Stimulated activated CD4-positive, alpha-beta T cell treated with anti-CD3 and anti-CD28 coated beads, Interleukin-2, amount 100 ng/mL, for 24 hours (primary cell): ENCODE results near the gene SYNC.
"Not testable (repeated sequence)": the region's sequence is repeated elsewhere in the genome, so short reads cannot be mapped to it uniquely, and the experiment has no call there.

Experiments used
- DNase-seq, 2 donors: peaks; one replicate each; pipeline ENCODE4 v3.0.0-alpha.2; 2020

The SYNC gene

DNA sequence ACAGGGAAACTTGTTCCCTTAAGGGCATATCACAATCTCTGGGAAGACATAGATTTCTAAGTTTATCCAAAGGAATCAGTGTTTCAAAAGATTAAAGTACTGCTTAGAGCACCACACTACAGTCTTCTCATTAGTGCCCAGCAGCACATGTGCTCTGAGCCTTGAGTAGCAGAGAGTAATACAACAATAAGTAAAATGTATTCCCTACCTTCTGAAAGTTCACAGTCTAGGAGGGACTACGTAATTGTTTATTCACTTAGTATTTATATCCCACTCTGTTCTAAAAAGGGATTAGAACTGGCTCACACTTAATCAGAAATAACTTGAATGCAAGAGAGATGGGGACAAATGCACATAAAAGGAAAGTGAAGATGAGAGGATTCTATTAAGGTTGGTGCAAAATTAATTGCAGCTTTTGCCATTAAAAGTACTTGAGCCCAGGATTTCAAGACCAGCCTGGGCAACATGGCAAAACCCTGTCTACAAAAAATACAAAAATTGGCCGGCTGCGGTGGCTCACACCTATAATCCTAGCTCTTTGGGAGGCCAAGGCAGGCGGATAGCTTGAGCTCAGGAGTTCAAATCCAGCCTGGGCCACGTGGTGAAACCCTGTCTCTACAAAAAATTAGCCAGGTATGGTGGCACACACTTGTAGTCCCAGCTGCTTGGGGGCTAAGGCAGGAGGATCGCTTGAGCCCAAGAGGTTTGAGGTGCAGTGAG lies 9.0 kb downstream of the SYNC start:
- no peak for DNase-seq

DNA sequence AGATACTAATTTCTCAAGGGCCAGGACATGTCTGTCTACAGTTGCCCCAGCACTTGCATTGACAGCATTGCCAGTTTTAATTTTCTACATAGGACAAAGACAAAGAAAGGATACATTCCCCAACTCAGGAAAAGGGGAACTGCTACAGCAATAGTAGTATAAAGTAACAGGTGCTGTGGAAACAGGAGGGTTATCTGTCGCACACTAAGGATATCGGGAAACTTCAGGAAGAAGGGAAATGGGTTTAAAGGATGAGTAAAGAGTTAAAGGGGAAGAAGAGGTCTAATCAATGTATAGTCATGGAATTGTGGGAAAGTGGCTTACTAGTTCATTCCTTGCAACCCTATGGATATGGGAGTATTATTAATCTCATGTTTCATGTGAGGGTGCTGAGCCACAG lies 16.2 kb downstream of the SYNC start:
- DNase-seq, result no peak

DNA sequence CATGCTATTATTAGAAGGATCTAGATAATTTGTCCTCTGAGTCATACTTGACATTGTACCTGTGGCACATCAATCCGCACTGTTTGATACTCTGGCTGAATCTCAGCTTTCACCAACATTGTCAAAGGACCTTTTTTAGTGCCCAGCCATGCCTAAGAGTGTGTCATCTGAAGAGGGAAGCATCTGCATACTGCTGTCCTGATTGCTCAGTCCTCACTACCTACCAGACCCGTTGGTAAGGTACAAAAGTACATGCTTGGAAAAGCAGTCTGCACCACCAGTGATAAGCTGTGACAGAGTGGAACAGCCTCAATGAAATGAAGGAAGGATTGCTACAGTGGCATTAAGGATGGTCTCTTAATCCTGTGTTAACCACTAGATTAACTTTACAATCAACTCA lies 17.1 kb downstream of the SYNC start:
- DNase-seq, result no peak

DNA sequence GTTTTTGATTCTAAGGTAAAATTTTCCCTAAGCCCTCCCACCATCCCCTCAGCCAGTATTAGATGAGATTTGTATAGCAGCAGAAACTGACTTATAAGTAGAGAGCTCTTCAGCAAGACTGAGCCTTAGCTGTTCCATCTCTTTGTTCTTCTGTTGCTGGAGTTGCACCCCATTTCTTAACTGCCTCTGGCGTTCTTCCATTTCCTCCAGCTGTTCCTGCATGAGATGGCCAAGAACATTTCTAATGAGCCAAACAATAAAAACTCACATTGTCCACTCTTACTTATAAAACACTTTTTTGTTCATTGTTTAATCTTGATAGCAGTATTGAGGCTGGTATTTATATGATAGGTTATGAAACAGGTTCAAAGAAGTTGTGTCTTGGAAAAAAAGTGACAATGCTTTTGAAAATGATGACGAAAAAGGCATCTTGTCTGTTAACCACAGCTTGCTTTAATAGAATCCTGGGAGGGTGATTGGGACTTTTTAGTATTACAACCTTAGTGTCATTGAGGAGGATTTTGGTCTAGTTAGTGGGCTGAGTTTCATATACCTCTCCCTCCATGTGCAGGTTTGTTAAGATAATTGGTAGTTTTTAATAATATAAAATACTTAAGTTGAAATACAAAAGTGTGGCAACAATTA lies 18.3 kb downstream of the SYNC start:
- DNase-seq, result no peak

DNA sequence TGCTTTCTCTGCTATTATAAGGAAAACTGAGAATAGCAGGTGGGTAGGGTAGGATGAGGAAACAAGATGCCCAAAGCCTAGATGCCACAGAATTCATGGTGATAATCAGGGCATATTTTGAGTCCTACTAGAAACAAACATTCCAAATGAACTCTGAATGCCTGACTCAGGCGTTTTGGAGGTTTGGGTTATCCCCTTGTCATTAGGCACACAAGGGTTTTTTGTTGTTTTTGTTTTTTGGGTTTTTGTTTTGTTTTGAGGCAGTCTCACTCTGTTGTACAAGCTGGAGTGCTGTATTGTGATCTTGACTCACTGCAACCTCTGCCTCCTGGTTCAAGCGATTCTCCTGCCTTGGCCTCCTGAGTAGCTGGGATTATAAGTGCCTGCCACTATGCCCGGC lies 19.2 kb downstream of the SYNC start:
- no peak for DNase-seq

DNA sequence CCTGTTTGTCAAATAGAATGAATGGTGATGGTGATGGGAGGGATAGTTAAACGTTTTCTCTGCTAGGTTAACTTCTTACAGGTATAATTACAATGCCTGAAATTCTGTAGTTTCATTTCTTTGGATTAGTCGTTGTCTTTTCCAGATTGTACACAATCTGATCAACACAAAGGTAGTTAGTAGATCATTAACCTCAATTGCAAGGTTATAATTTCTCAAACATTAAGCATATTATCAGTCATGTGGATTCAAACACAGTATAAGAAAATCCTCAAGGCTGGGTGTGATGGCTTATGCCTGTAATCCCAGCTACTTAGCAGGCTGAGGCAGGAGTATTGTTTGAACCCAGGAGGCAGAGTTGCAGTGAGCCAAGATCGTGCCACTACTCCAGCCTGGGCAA lies 20.6 kb downstream of the SYNC start:
- no peak for DNase-seq

DNA sequence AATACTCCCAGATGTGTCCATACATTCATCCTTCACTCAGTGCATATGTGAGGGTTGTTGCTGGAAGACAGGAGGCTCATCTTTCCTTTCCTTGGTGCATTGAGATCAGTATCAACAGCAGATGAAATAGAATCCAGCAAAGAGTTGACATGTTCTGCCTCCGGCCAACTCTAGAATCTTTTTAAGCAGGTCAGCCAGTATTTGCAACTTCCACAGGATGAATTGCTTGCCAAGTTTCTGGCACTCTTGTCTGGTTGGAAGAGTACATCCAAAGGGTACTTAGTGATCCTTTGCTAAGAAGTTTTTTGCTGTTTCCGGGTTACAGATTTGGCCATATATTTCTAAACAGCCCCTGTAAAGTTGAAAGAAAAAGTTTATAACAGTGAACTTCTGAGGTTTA lies 21.1 kb downstream of the SYNC start:
- DNase-seq, result no peak

DNA sequence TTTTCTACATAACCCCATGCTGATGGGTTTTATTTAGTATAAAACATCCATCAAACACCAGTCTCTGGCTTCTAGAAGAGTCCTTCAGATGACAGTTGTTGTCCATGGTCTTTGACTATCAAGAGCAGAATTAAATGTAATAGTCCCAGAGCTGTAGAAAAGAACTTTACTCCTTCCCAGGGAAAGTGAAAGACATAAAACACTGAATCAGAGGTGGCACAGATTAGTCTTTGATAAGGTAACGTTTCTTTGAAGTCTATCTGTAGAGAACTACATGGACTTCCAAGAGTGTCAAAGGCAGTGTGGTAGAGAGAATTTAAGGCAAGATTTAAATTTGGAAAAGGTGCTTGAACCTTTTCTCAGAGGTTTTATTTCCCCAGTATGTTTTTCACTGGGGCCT lies 21.9 kb downstream of the SYNC start:
- no peak for DNase-seq

DNA sequence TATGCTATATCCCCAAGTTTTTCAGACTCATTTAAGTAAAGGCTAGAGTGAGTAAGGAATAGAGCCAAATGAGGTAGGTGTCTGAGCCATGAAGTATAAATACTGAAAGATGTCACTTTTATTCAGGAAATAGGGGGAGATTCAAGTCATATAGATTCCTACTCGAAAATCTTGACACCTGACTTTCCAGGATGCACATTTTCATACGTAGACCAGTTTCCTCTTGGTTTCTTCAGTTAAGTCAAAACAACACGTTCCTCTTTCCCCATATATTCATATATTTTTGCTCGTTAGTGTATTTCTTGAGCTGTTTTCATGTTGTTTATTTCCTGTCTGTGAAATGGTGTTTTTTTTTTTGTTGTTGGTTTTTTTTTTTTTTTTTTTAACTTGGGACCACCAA lies 22.6 kb downstream of the SYNC start:
- not testable (repeated sequence) for DNase-seq

DNA sequence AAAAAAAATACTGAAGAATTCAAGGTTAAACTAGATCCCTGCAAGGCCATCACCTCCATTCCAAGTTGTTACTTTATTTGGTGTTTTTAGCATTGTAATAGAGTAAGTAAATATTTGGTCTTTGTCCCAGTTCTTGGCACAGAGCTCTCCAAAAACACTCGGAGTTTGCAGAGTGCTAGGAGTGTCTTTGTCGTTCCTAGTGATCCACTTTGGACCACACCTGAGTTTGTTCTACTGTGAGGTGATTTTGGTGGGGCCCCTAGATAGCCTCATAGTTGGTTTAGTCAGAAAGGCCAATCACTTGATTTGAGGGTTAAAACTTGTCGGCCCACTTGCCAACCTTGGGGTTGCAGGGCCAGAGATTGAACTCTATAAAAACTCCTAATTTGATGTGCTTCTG lies 25.6 kb downstream of the SYNC start:
- no peak for DNase-seq

DNA sequence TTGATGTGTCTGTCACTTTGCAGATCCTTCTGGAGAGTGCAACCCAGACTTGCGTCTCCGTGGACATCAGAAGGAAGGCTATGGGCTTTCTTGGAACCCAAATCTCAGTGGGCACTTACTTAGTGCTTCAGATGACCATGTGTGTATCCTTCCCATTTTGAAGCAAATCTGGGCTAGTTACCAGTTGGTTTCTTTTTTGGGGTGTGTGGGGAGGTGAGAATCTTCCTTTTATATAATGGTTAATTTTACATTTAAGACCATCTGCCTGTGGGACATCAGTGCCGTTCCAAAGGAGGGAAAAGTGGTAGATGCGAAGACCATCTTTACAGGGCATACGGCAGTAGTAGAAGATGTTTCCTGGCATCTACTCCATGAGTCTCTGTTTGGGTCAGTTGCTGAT lies 33.9 kb downstream of the SYNC start:
- DNase-seq, result not testable (repeated sequence)

DNA sequence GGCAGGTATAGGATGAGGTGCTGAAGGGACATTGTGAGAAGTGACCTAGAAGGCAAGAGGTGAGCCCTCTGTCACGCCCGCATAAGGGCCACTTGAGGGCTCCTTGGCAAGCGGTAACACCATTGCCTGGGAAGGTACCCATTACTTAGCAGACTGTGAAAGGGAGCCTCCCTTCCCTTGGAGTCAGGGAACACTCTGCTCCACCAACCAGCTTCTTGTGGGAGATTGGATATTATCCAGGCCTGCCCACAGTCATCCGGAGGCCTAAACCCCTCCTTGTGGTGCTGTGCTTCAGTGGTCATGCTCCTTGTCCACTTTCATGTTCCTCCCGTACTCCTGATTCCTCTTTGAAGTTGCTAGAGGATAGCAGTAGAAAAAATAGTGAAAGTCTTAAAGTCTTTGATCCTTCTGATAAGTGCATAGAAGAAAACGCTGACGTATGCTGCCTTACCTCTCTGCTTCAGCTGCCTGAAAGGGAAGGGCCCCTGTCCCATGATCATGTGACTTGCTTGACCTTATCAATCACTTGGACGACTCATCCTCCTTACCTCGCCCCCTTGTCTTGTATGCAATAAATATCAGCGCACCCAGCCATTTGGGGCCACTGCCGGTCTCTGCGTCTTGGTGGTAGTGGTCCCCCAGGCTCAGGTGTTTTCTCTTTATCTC lies 35.5 kb downstream of the SYNC start:
- DNase-seq, result no peak

DNA sequence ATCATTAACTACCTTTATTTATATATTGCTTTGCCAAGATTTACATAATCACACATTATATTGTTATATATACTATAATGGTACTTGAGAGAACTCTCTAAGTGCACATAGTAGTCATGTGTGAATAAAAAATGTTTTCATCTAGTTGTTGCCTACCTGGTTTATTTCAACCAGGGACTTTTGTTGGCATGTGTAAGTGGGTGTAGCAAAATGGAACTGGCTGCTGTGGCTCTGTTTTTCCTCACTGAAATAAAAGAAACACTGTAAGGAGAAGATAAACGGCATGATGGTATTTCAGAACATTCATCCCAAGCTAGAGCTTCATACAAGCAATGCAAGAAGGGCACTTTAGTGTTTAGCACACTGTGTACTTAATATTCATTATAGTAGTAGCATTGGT lies 36.7 kb downstream of the SYNC start:
- DNase-seq, result no peak

DNA sequence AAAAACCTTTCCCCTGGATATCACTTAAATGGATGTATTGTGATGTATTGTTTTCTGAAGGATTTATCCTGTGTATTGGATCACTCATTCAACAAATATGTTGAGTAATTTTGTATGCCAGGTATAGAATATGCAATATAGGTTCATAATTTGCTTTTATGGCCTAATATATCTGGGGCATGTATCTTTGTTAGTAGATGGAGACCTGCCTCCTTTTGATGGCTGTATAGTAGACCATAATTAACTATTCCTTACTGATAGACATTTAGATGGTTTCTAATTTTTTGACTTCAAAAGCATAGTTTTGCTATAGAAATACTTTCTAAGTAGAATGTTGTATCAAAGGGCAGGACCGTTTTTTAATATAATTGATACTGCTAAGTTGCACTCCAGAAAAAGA lies 43.0 kb downstream of the SYNC start:
- no peak for DNase-seq

DNA sequence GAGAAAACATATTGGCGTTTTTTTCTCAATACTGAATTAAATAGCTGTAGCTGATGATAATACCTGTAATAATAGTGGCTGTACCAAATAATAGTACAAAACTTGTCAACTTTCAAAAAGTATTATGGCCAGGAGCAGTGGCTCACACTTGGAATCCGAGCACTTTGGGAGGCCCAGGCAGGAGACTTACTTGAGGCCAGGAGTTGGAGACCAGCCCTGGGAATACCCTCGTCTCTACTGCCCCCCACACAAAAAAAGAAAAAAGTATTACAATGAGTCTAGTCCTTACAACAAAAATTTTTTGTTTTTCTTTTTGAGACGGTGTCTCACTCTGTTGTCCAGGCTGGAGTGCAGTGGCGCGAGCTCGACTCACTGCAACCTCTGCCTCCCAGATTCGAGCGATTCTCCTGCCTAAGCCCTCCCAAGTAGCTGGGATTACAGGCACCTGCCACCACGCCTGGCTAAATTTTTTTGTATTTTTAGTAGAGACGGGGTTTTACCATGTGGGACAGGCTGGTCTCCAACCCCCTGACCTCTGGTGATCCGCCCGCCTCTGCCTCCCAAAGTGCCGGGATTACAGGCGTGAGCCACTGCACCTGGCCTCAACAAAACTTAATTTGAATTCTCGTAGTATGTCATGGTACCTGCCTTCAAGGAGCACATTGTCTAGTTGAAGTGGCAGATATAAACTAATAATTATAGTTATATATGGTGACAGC lies 50.2 kb downstream of the SYNC start:
- no peak for DNase-seq

DNA sequence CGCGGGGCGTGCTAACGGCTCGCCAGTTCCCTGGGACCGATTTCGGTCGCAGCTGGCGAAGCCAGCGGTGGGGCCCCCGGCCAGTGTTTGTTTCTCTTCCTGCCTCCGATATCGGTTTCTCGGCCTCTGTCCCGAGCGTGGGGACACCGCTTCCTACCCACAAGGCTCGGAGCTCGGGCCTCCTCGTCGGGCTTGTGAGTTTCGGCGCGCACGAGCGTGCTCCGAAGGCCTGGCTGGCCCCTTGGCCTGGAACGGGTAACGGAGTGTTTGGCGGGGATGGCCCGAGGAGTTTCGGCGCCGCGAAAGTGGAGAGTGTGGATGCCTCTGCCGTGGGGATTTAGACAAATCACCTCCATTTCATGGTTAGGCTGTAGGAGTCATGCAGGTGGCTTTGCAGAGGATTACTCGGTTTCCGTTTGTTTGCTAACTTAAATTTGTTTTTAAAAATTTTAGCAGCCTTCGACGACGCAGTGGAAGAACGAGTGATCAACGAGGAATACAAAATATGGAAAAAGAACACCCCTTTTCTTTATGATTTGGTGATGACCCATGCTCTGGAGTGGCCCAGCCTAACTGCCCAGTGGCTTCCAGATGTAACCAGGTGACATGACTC lies 51.0 kb downstream of the SYNC start:
- no peak for DNase-seq

DNA sequence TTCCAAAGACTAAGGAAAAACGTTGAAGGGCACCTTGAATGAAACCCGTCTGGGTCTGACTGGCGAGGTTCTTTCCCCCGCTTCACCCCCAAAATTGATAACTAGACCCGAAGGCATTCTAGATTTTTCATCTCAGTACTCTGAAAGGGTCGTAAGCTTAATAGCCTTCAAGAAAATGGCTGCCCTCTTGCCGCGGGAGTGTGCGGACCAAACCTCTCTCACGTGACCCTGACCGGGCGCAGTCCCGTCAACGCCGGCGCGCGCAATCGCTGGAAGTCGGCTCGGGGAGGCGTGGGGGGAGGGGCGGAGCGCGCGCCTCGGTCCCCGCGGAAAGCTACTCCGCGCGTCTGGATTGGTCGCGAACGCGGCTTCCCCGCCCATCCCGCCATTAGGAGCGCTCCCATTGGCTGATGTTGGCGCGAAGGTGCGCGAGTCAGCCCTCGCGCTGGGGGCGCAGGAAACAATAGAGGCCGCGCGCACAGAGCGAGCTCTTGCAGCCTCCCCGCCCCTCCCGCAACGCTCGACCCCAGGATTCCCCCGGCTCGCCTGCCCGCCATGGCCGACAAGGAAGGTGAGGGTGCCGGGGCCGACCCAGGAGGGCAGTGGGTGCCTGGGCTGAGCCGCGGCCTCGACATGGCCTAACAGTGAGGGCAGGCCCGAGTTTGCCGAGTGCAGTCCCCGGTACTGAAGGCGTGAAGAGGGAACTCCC lies 51.7 kb downstream of the SYNC start, which contains the start of gene RBBP4:
RBBP4 (plus strand) TSS at position 457 of the 709 bp plus-strand sequence; CDS start at position 556, 99 bp downstream.
- peak; percentile 99 for DNase-seq

DNA sequence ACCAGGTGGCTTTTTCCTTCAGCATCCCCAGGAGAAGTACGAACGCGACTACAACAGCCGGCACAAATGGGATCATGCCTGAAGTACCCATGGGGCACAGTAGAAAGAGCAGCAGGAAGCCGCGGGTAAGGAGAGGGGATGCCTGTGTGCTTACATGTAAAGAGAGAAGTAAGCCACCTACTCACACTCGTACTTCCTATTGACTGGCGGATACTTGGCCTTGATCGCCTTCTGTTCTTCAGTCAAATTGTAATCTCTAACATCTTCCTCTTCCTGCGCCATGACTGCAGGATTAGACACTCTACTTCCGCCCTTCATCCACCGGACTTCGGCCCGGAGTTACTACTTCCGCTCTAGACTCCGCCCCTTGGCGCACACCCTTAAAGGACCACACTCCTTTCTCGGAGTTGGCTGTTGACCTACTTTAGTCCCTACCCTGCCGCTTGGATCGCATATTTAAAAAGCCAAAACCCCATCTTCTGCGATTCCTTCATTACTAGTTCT lies 52.3 kb downstream of the SYNC start, which contains the start of gene ZBTB8OS:
ZBTB8OS (minus strand) TSS at position 303 of the 504 bp plus-strand sequence; CDS start at position 282, 21 bp downstream.
- DNase-seq, result peak; percentile 85 to 88

DNA sequence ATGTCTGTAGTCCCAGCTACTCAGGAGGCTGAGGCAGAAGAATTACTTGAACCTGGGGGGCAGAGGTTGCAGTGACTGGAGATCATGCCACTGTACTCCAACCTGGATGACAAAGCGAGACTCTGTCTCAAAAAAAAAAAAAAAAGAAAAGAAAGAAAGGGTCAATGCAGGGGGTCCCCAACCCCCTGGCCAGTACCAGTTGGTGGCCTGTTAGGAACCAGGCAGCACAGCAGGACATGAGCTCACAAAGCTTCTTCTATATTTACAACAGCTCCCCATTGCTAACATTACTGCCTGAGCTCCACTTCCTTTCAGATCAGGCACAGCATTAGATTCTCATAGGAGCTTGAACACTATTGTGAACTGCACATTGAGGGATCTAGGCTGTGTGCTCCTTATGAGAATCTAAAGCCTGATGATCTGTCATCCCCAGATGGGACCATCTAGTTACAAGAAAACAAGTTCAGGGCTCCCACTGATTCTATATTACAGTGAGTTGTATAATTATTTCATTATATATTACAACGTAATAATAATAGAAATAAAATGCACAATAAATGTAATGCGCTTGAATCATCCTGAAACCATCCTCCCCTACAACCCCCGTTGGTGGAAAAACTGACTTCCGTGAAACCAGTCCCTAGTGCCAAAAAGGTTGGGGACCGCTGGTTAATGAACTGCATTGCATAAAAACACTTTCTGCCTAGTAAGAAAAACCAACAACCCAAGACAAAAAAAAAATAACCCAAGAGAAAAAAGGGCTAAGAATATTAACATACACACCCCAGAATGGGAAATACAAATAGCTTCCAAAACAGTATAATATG lies 55.0 kb downstream of the SYNC start:
- DNase-seq, result peak; percentile 25 to 31

DNA sequence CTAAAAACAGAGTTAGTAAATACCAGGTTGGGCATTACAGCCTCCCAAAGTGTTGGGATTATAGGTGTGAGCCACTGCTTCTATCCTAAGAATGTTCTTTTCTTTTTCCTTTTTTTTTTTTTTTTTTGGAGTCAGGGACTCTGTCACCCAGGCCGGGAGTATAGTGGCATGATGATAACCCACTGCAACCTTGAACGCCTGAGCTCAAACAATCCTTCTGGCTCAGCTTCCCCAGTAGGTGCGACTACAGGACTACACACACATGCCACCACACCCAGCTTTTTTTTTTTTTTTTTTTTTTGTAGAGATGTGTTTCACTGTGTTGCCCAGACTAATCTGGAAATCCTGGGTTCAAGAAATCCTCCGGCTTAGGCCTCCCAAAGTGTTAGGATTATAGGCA lies 58.1 kb downstream of the SYNC start:
- DNase-seq, result no peak

DNA sequence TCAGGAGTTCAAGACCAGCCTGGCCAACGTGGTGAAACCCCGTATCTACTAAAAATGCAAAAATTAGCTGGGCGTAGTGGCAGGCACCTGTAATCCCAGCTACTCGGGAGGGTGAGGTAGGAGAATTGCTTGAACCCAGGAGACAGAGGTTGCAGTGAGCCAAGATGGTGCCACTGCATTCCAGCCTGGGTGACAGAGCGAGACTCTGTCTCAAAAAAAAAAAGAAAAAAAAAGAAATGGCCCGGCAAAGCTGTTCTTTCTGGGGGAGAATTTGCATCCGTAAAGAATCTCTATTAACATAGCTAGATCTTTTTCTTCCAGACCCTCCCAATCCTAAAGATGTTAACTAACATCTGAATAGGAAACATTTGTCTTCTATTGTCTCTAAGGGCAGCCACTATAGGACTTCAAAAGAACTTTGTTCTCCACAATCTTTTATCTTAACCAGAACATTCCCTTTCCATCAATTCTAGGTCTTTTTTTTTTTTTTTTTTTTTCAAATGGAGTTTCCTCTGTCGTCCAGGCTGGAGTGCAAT lies 60.2 kb downstream of the SYNC start:
- DNase-seq, result not testable (repeated sequence)
